GM19351 (cell line): ENCODE data around the gene VIPR1.

Experiments
- ATAC-seq: cut with Tn5 transposase; IDR thresholded peaks from one replicate; pipeline ENCODE4 v1.9.1; 2021; ENCODE audit warnings: mild to moderate bottlenecking, moderate library complexity; ENCODE audit not compliant: unreplicated experiment

Gene VIPR1, protein sequence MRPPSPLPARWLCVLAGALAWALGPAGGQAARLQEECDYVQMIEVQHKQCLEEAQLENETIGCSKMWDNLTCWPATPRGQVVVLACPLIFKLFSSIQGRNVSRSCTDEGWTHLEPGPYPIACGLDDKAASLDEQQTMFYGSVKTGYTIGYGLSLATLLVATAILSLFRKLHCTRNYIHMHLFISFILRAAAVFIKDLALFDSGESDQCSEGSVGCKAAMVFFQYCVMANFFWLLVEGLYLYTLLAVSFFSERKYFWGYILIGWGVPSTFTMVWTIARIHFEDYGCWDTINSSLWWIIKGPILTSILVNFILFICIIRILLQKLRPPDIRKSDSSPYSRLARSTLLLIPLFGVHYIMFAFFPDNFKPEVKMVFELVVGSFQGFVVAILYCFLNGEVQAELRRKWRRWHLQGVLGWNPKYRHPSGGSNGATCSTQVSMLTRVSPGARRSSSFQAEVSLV

GRCh38 chr3:42502429-42503250 is at the start of gene VIPR1:
Gene VIPR1 (plus strand): TSS chr3:42502643. CDS start chr3:42502736, 93 bp downstream.
- peak; percentile 97 for ATAC-seq

GRCh38 chr3:42456211-42456610 is 46.2 kb upstream of the VIPR1 start:
- ATAC-seq = no peak

GRCh38 chr3:42459151-42459550 is 43.3 kb upstream of the VIPR1 start:
- ATAC-seq = no peak

DNA sequence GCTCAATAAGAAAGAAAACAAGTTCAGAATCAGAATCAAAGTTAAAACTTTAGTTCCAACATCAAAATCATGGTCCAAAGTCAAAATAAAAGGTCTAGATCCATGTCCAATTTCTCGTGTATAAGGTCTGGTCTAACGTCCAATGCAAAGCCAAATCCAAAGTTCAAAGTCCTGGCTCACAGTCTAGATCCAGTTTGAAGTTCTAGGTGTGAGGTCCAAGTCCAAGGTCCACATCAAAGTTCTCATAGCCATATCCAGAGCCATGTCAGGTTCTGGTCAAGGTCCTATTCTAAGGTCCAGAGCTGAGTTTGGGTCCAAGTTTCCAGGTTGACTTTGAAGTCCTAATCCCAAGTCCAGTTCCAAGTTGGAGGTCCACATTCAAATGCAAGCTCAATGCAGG is 40.7 kb upstream of the VIPR1 start:
- no peak for ATAC-seq

DNA sequence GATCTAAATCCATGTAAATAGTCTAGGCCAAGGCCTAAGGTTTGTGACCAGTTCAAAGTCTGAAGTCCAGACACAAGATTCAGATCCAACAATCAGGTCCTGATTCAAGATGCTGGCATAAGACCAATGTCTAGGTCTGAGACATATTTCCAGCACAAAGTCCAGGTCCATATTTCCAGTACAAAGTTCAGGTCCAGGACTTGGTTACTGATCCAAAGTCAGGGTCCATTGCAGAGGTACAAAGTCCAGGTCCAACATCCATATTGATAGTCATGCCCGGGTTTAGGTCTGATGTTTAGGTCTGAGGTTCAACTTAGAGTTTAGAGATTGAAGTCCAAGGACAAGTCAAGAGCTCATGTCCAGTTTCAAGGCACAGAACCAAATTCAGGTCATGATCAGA is 39.4 kb upstream of the VIPR1 start:
- ATAC-seq = no peak

DNA sequence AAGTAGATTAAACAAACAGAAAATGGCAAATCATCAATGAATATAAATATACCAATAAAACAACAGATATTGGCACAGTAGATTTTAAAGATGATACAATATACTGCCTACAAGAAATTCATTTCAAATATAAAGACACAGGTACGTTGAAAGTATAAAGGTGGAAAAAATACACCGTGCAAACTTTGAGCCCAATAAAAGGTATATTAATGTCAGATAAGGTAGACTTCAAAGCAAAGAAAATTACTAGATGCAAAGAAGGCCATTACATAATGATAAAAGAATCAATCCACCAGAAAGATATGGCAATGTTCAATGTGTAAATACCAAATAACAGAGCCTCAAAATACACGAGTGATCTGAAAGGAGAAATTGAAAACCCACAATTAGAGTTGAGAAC is 34.3 kb upstream of the VIPR1 start:
- no peak for ATAC-seq

- ATAC-seq = no peak
These were observed 29.9 kb upstream of the VIPR1 start for GRCh38 chr3:42472555-42472954.

DNA sequence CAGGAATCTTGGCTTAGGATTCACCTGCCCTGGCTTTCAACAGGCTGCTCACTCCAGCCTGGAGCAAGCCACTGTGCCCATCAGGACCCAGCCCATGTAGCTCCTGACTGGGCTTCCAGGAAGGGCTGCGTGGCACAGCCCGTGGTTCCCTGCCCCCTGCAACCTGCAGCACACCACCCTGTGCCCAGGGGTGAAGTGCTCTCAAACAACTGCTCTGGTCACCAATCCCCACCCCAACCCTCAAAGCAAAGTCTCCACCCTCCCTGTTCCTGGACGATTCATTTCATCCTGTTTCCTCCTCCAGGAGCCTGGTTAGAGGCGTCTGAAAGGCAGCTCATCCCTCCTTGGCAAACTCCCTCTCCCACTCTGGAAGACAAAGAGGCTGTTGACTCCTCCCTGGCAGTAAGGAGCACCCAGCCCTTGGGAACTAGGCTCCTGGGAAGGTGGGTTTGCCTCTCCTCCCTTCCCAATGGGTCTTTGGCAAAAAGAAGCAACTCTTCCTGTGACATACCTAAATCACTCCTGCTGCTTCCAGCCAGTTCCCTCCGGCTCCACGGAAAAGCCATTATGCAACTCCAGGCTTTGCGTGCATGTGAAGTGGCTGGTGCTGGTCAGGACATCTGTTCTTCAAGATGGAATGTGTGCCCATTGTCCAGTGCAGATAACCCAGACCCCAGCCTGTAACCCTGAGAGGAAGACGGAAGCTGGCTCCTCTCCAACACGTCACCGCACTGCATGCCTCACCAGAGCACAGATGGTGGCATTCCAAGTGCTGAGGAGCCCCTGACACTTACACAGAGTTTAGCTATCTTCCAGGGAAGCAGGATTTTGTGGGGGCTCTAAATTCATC is 29.1 kb upstream of the VIPR1 start:
- no peak for ATAC-seq

- no peak for ATAC-seq
These were observed 26.0 kb upstream of the VIPR1 start for GRCh38 chr3:42476225-42477125.

GRCh38 chr3:42477696-42478095 is 24.7 kb upstream of the VIPR1 start:
- ATAC-seq = no peak

- ATAC-seq = no peak
These were observed 23.6 kb upstream of the VIPR1 start for GRCh38 chr3:42478830-42479229.

GRCh38 chr3:42486814-42487565 is 15.5 kb upstream of the VIPR1 start:
- no peak for ATAC-seq

DNA sequence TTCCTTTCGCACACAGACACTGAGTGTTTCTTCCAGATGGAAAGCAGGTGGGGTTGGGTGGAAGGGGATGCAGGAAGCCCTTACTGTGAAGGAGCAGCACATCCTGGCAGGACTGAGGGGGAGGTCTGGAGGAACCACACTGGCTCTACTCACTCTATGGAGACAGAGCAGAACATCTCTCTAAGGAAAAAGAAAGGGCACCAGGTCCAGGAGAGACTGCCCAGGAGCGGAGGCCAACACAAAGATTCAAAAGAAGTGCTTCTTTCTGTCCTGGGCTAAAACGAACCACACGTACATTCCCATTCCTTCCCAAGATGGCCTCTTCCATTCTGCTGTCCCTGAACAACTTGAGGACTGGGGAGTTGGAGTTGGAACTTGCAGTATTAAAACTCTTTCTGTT is 13.8 kb upstream of the VIPR1 start:
- no peak for ATAC-seq

- no peak for ATAC-seq
These were observed 13.1 kb upstream of the VIPR1 start for GRCh38 chr3:42489116-42489936.

- ATAC-seq = peak; percentile 7
These were observed 12.6 kb upstream of the VIPR1 start for GRCh38 chr3:42489937-42490227.

- ATAC-seq = peak; percentile 95
These were observed 12.2 kb upstream of the VIPR1 start for GRCh38 chr3:42490243-42490642.

DNA sequence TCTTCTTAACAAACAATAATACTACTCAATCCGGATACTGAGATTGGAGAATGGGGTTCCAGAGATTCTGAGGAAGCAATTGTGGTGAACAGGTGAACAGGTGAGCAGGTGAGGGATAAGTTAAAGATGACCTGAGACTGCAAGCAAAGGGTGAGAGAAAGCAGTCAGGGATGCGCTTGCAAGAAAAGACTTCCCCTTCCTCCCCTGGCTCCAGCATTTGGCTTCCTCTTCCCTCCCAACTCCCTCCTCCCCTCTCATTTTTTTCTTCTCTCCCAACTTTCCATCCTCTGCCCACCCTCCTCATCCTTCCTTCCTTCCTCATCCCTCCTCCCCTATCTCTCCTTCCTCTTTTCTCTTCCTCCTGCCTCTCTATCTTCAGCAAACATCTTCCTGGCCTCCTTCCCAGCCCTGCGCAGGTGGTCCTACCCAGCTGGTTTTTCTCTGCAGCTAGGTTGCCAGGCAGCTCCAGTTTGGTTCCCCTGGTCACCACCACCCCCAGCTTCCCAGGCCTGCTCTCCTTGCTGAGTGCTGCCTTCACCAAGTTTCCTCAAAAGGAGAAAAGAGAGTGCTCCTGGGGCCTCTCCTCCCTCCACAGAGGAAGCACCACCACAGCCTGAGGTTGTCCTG is 10.4 kb upstream of the VIPR1 start:
- no peak for ATAC-seq

DNA sequence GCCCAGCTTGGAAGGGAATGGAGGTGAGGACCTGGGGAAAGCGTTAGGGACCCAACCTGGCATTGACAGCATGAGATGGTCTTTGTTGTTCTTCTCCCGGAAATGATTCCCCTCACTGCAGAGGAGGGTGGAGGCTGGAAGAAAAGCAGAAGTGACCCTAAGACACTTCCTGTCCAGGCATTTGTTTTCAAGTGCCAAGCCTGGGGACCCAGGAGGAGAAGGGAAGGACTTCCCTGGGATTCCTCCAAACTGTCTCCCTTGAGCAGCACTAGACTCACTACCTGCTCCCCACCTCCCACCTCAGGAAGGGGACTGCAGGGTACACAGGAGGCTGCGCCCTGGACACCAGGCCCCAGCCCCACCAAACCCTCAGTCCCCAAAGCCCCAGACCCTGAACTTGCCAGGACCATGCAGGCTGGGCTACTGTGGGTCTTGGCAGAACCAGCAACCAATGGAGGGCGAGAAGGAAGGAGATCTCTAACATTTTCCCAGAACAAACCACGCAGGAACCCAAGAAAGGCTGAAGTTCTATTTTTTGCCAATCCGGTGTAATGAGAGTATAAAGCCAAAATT is 9.8 kb upstream of the VIPR1 start:
- ATAC-seq = no peak
